OCI-LY3 (cell line): ENCODE data around the gene RNF157.

Experiments
- H2AFZ ChIP-seq: fragments of 200-600, 300-600 bp; shearing (Covaris generic); 2 replicates; pipeline ENCODE4 v1.6.0; 2014; ENCODE audit warnings: antibody characterized with exemption, low read depth, low read length
- H3K27ac ChIP-seq: fragments of 200-600, 300-600 bp; sonication (generic); 2 replicates; pipeline ENCODE4 v1.5.1; 2014; ENCODE audit warnings: mild to moderate bottlenecking, low read length, moderate library complexity, mixed read lengths
- H3K27me3 ChIP-seq: fragments of 200-600, 300-600 bp; sonication (generic); 2 replicates; pipeline ENCODE4 v1.6.1; 2014; ENCODE audit warnings: low read depth, low read length, mixed read lengths
- H3K36me3 ChIP-seq: fragments of 200-600, 300-600 bp; sonication (generic); replicated peaks from 2 replicates; pipeline ENCODE3; 2014; ENCODE audit warnings: low read depth, low read length, mixed read lengths
- H3K4me1 ChIP-seq: fragments of 300-600, 200-600 bp; sonication (generic); 2 replicates; pipeline ENCODE4 v1.6.1; 2014; ENCODE audit warnings: low read length, mixed read lengths
- H3K4me2 ChIP-seq: fragments of 200-600, 300-600 bp; sonication (generic); 2 replicates; pipeline ENCODE4 v1.6.1; 2014; ENCODE audit warnings: low read length, mixed read lengths
- H3K4me3 ChIP-seq: fragments of 300-600, 200-600 bp; sonication (generic); 2 replicates; pipeline ENCODE4 v1.5.1; 2014; ENCODE audit warnings: antibody characterized with exemption, mild to moderate bottlenecking, low read length, moderate library complexity
- H3K79me2 ChIP-seq: fragments of 300-600, 200-600 bp; shearing (Covaris generic); 2 replicates; pipeline ENCODE4 v1.6.1; 2014; ENCODE audit warnings: mild to moderate bottlenecking, low read length, mixed read lengths
- H3K9ac ChIP-seq: fragments of 300-600, 200-600 bp; shearing (Covaris generic); 2 replicates; pipeline ENCODE4 v1.6.0; 2014; ENCODE audit warnings: mild to moderate bottlenecking, low read length, moderate library complexity
- H3K9me3 ChIP-seq: fragments of 200-600, 300-600 bp; shearing (Covaris generic); 2 replicates; pipeline ENCODE4 v1.6.1; 2014; ENCODE audit warnings: low read length, mixed read lengths; ENCODE audit not compliant: insufficient read depth
- H4K20me1 ChIP-seq: fragments of 200-600, 300-600 bp; sonication (generic); 2 replicates; pipeline ENCODE4 v1.6.1; 2016; ENCODE audit warnings: low read length, mixed read lengths; ENCODE audit not compliant: insufficient read depth
- CTCF ChIP-seq: fragments of 200-600, 300-600 bp; sonication (generic); IDR thresholded peaks from 2 replicates; pipeline ENCODE4 v1.5.1; 2014; ENCODE audit warnings: antibody characterized with exemption, low read length, low read depth
- EZH2phosphoT487 ChIP-seq: fragments of 200-600 bp; shearing (Covaris generic); IDR thresholded peaks from 2 replicates; pipeline ENCODE4 v1.6.1; 2018; ENCODE audit warnings: antibody characterized with exemption, mixed run types, low read depth

The RNF157 gene

GRCh38 chr17:76104140-76104895 lies 136.0 kb downstream of the RNF157 start:
- Histone ChIP-seq H3K4me3 (peak overlapping the region; percentile 94), H4K20me1 (no peaks in the 10 kb centered on the region), H3K27ac (peak overlapping the region; percentile 49), H3K9ac (peak overlapping the region; percentile 83), H3K79me2 (peaks cover 10% of the 10 kb centered on the region), H3K4me2 (peak overlapping the region; percentile 90), H3K36me3 (peaks cover 12% of the 10 kb centered on the region), H2AFZ (peak overlapping the region; percentile 31; the same call in 1 of the 2 replicates), H3K4me1 (peaks cover 10% of the 10 kb centered on the region), H3K9me3 (no peaks in the 10 kb centered on the region), H3K27me3 (no peaks in the 10 kb centered on the region)
- TF ChIP-seq CTCF (no peak), EZH2phosphoT487 (no peak)

DNA sequence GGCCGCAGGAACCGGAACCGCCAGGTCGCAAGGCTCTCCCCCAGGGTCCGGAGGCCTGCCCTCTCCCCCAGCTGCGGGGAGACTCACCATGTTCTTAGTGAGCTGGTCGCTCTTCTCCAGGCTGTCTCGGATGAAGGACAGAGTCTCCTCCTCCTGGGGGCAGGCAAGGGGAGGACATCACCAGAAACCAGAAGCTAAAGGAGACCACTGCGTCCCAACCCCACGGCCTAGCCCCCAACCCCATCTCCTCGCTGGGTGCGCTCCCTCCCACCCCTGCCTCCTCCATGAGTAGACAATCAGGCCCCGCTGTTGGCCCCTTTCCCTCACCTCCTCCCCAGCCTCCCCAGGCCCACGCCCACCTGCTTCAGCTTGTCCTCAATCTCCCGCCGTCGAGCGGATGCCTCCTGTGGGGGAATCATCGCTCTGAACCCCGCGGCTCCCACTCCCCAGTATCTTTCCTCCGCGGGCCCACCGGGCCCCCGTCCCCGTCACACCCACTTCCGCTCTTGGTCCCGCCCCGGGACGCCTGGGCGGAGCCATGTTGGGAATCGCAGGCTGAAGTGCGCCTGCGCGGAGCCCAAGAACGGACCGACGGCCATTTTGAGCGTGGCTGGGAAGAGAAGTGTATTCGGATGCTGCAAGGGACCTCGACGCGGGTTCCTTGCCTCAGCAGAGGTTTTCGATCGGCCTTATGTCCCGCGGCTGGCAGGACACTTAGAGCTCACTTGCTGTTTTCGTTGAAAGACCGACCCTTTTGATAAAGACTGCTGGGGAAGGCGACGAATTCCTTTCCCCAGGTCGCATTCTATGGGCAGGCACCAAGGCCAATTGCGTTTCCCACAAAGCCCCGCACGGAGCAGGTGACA lies 136.8 kb downstream of the RNF157 start, which contains the start of gene EXOC7:
EXOC7 (minus strand) TSS at position 514 of the 866 bp plus-strand sequence; CDS start at position 419, 95 bp downstream.
- peak within 1 kb of the TSS; percentile 92 for H3K4me2 ChIP-seq
- H4K20me1 ChIP-seq: no peaks in the 10 kb centered on the region
- TF ChIP-seq CTCF (no peak), EZH2phosphoT487 (no peak)
- H3K79me2 ChIP-seq: peaks cover 10% of the 10 kb centered on the region
- H3K27ac ChIP-seq: peak within 1 kb of the TSS; percentile 49
- H3K9me3 ChIP-seq: no peaks in the 10 kb centered on the region
- peaks cover 15% of the 10 kb centered on the region for H3K36me3 ChIP-seq
- peaks cover 10% of the 10 kb centered on the region for H3K4me1 ChIP-seq
- peak within 1 kb of the TSS; percentile 83 for H3K9ac ChIP-seq
- H3K4me3 ChIP-seq: peak within 1 kb of the TSS; percentile 94
- peak within 1 kb of the TSS; percentile 54; the same call in 1 of the 2 replicates for H2AFZ ChIP-seq
- H3K27me3 ChIP-seq: no peaks in the 10 kb centered on the region

- H3K4me2 ChIP-seq: peak overlapping the region; percentile 92
- peaks cover 15% of the 10 kb centered on the region for H3K36me3 ChIP-seq
- H3K27ac ChIP-seq: peak overlapping the region; percentile 28
- H3K79me2 ChIP-seq: peaks cover 10% of the 10 kb centered on the region
- H3K4me3 ChIP-seq: peak overlapping the region; percentile 94
- no peaks in the 10 kb centered on the region for H3K9me3 ChIP-seq
- peak overlapping the region; percentile 83 for H3K9ac ChIP-seq
- H2AFZ ChIP-seq: no peak overlapping the region
- no peaks in the 10 kb centered on the region for H3K27me3 ChIP-seq
- no peaks in the 10 kb centered on the region for H4K20me1 ChIP-seq
- no peak for TF ChIP-seq CTCF
- TF ChIP-seq EZH2phosphoT487: no peak
- peaks cover 10% of the 10 kb centered on the region for H3K4me1 ChIP-seq
Observed at GRCh38 chr17:76102944-76103273, 137.4 kb downstream of the RNF157 start.
